ENCODE results near the gene COL24A1. TPM values are rescaled to one million over a fixed set of nuclear protein-coding genes. Genes with fewer than 3 reads are reported as not detected.

Gene COL24A1
- polyA plus RNA-seq, 4 donors = 0.07 to 2.4 (median 0.27) TPM; not detected in 1

GRCh38 chr1:86016076-86016759, 140.4 kb downstream of the COL24A1 start:
- DNase-seq (no peak), FAIRE-seq (no peak)
- WGBS, 3 donors = 72 to 97% (median 82%) methylated on average over 2 of the region's 2 CpGs

DNA sequence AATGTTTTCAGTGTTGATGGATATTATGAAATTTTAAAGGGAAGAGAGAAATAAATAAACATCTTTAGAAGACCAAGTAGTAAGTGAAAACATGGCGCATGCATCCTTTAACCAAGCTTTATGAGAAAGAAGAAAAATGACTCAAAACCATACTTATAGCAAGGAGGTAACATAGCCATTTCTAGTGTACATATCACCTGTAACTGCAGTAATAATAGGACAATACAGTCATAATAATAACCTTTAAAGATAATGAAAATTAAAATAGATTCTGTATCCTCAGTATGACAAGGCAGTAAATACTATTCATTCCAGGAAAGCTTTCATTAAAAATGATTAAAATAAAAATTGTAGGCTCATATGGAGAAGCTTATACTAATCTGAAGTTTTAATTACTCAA, 141.2 kb downstream of the COL24A1 start:
- H3K4me1 ChIP-seq (ENCODE audit: control insufficient read depth in 3 of 3, insufficient read depth in 2 of 3, low read depth in 1 of 3, low read length in 2 of 3) = no peaks in the 10 kb centered on the region
- FAIRE-seq (no peak), DNase-seq (no peak)
- no peaks in the 10 kb centered on the region for H3K27me3 ChIP-seq (ENCODE audit: control insufficient read depth in 3 of 3, insufficient read depth in 3 of 3, low read length in 3 of 3)
- WGBS, 3 donors = 79 to 92% (median 88%) methylated on average over 1 of the region's 1 CpG
- H3K27ac ChIP-seq (ENCODE audit: low read depth in 1 of 3, low read length in 2 of 3) = no peak overlapping the region
- H3K9me3 ChIP-seq (ENCODE audit: control insufficient read depth in 2 of 2, insufficient read depth in 1 of 2, low read depth in 1 of 2, low read length in 1 of 2) = no peaks in the 10 kb centered on the region
- H3K4me3 ChIP-seq (ENCODE audit: low read depth in 1 of 3, low read length in 3 of 3) = no peak overlapping the region
- H3K36me3 ChIP-seq (ENCODE audit: control insufficient read depth in 3 of 3, insufficient read depth in 2 of 3, low read depth in 1 of 3, low read length in 3 of 3) = no peaks in the 10 kb centered on the region

More at GRCh38 chr1:86016076-86016759, 140.4 kb downstream of the COL24A1 start:
- no peaks in the 10 kb centered on the region for H3K9me3 ChIP-seq (ENCODE audit: control insufficient read depth in 2 of 2, insufficient read depth in 1 of 2, low read depth in 1 of 2, low read length in 1 of 2)
- H3K36me3 ChIP-seq (ENCODE audit: control insufficient read depth in 3 of 3, insufficient read depth in 2 of 3, low read depth in 1 of 3, low read length in 3 of 3) = no peaks in the 10 kb centered on the region
- no peak overlapping the region for H3K4me3 ChIP-seq (ENCODE audit: low read depth in 1 of 3, low read length in 3 of 3)
- no peaks in the 10 kb centered on the region for H3K4me1 ChIP-seq (ENCODE audit: control insufficient read depth in 3 of 3, insufficient read depth in 2 of 3, low read depth in 1 of 3, low read length in 2 of 3)
- no peaks in the 10 kb centered on the region for H3K27me3 ChIP-seq (ENCODE audit: control insufficient read depth in 3 of 3, insufficient read depth in 3 of 3, low read length in 3 of 3)
- H3K27ac ChIP-seq (ENCODE audit: low read depth in 1 of 3, low read length in 2 of 3) = no peak overlapping the region

GRCh38 chr1:86000601-86001000, 156.0 kb downstream of the COL24A1 start:
- Histone ChIP-seq H3K4me3 (ENCODE audit: low read depth in 1 of 3, low read length in 3 of 3) (no peak overlapping the region), H3K27me3 (ENCODE audit: control insufficient read depth in 3 of 3, insufficient read depth in 3 of 3, low read length in 3 of 3) (no peaks in the 10 kb centered on the region), H3K27ac (ENCODE audit: low read depth in 1 of 3, low read length in 2 of 3) (no peak overlapping the region), H3K9me3 (ENCODE audit: control insufficient read depth in 2 of 2, insufficient read depth in 1 of 2, low read depth in 1 of 2, low read length in 1 of 2) (no peaks in the 10 kb centered on the region), H3K4me1 (ENCODE audit: control insufficient read depth in 3 of 3, insufficient read depth in 2 of 3, low read depth in 1 of 3, low read length in 2 of 3) (no peaks in the 10 kb centered on the region), H3K36me3 (ENCODE audit: control insufficient read depth in 3 of 3, insufficient read depth in 2 of 3, low read depth in 1 of 3, low read length in 3 of 3) (no peaks in the 10 kb centered on the region)
- WGBS, 3 donors = 62 to 78% (median 65%) methylated on average over 1 of the region's 1 CpG
- no peak for FAIRE-seq
- DNase-seq = no peak

DNA sequence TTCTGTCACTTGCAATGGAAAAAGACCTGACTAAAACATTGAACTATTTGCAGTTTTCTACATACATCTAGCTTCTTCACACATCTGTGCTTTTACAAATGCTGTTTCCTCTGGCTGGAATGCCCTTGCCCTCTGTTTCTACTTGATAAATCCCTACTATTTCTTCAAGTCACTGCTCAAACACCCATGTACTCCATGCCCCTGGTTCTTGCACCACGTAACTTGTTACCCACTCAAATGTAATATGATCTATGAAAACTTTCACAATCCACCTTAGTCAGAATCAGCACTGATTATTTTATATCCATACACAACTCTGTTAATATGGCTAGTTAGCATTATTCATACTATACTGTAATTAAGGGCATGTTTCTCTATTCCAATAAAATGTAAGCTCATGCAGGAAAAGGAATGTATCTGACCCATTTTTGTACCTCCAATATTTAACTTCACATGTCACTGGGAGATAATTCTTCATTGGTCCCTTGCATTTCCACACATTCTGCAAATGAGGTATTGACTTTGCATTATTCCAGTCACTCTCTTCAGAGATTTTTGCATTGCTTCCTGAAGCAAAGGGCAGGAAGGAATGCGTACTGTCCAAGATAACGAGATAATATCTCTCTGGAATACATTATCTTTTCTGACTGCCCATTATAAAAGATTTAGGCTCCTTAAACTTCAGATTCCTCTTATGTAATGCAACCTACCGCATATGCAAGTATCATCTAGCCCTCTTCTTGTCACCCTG, 158.3 kb downstream of the COL24A1 start:
- H3K9me3 ChIP-seq (ENCODE audit: control insufficient read depth in 2 of 2, insufficient read depth in 1 of 2, low read depth in 1 of 2, low read length in 1 of 2) = no peaks in the 10 kb centered on the region
- FAIRE-seq = no peak
- H3K4me3 ChIP-seq (ENCODE audit: low read depth in 1 of 3, low read length in 3 of 3) = no peak overlapping the region
- DNase-seq = no peak
- no peaks in the 10 kb centered on the region for H3K36me3 ChIP-seq (ENCODE audit: control insufficient read depth in 3 of 3, insufficient read depth in 2 of 3, low read depth in 1 of 3, low read length in 3 of 3)
- no peaks in the 10 kb centered on the region for H3K4me1 ChIP-seq (ENCODE audit: control insufficient read depth in 3 of 3, insufficient read depth in 2 of 3, low read depth in 1 of 3, low read length in 2 of 3)
- no peak overlapping the region for H3K27ac ChIP-seq (ENCODE audit: low read depth in 1 of 3, low read length in 2 of 3)
- 56 to 78% (median 67%) methylated on average over 4 of the region's 4 CpGs for whole genome bisulfite sequencing, 3 donors
- no peaks in the 10 kb centered on the region for H3K27me3 ChIP-seq (ENCODE audit: control insufficient read depth in 3 of 3, insufficient read depth in 3 of 3, low read length in 3 of 3)

DNA sequence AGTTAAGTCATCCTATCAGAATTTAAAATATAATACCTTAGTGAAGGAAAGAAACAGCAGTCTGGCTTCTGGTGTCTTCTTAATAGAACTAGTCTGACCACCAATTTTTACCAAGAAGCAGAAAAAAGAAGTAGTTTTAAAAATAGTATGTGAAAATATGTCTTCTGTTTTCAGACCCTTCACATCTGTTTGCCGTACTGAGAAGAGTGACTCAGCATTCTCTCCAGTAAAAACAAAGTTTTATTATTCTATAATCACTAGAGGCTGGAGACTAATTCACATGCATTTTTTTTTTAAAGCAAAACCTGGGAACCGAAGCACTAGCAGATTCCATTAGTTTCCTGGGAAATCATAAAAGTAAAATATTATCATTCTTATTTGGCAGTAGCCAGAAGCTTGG, 163.8 kb downstream of the COL24A1 start:
- DNase-seq = no peak
- no peaks in the 10 kb centered on the region for H3K9me3 ChIP-seq (ENCODE audit: control insufficient read depth in 2 of 2, insufficient read depth in 1 of 2, low read depth in 1 of 2, low read length in 1 of 2)
- H3K4me3 ChIP-seq (ENCODE audit: low read depth in 1 of 3, low read length in 3 of 3) = no peak overlapping the region
- no peak for FAIRE-seq
- H3K27me3 ChIP-seq (ENCODE audit: control insufficient read depth in 3 of 3, insufficient read depth in 3 of 3, low read length in 3 of 3) = no peaks in the 10 kb centered on the region
- no peaks in the 10 kb centered on the region for H3K36me3 ChIP-seq (ENCODE audit: control insufficient read depth in 3 of 3, insufficient read depth in 2 of 3, low read depth in 1 of 3, low read length in 3 of 3)
- H3K27ac ChIP-seq (ENCODE audit: low read depth in 1 of 3, low read length in 2 of 3) = no peak overlapping the region
- 18 to 23% (median 20%) methylated on average over 2 of the region's 2 CpGs for WGBS, 3 donors
- no peaks in the 10 kb centered on the region for H3K4me1 ChIP-seq (ENCODE audit: control insufficient read depth in 3 of 3, insufficient read depth in 2 of 3, low read depth in 1 of 3, low read length in 2 of 3)

GRCh38 chr1:85991261-85991660, 165.3 kb downstream of the COL24A1 start:
- FAIRE-seq = no peak
- Histone ChIP-seq H3K27ac (ENCODE audit: low read depth in 1 of 3, low read length in 2 of 3) (no peak overlapping the region), H3K4me3 (ENCODE audit: low read depth in 1 of 3, low read length in 3 of 3) (no peak overlapping the region), H3K4me1 (ENCODE audit: control insufficient read depth in 3 of 3, insufficient read depth in 2 of 3, low read depth in 1 of 3, low read length in 2 of 3) (no peaks in the 10 kb centered on the region), H3K36me3 (ENCODE audit: control insufficient read depth in 3 of 3, insufficient read depth in 2 of 3, low read depth in 1 of 3, low read length in 3 of 3) (no peaks in the 10 kb centered on the region), H3K9me3 (ENCODE audit: control insufficient read depth in 2 of 2, insufficient read depth in 1 of 2, low read depth in 1 of 2, low read length in 1 of 2) (no peaks in the 10 kb centered on the region), H3K27me3 (ENCODE audit: control insufficient read depth in 3 of 3, insufficient read depth in 3 of 3, low read length in 3 of 3) (no peaks in the 10 kb centered on the region)
- DNase-seq = no peak
- WGBS, 3 donors = 77 to 85% (median 80%) methylated on average over 1 of the region's 1 CpG

DNA sequence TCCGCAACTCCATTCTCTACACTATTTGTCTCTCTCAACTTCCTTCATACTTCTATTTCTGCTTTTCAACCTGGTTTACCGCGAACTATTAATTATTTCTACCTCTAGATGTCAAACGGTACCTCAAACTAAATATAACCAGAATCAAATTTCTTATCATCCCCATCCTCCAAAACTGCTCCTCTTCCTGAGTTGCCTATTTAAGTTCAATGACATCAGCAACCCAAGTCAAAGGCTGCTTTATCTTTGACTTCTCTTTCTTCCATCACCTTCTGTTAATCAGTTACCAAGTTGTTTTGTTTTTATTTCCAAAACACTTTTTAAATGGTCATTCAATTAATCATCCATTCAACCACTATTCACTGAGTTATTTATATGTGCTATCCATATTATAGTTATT, 171.9 kb downstream of the COL24A1 start:
- FAIRE-seq = no peak
- WGBS, 3 donors = 73 to 89% (median 74%) methylated on average over 4 of the region's 4 CpGs
- H3K27me3 ChIP-seq (ENCODE audit: control insufficient read depth in 3 of 3, insufficient read depth in 3 of 3, low read length in 3 of 3) = no peaks in the 10 kb centered on the region
- no peaks in the 10 kb centered on the region for H3K36me3 ChIP-seq (ENCODE audit: control insufficient read depth in 3 of 3, insufficient read depth in 2 of 3, low read depth in 1 of 3, low read length in 3 of 3)
- no peaks in the 10 kb centered on the region for H3K4me1 ChIP-seq (ENCODE audit: control insufficient read depth in 3 of 3, insufficient read depth in 2 of 3, low read depth in 1 of 3, low read length in 2 of 3)
- no peak for DNase-seq
- no peak overlapping the region for H3K27ac ChIP-seq (ENCODE audit: low read depth in 1 of 3, low read length in 2 of 3)
- no peak overlapping the region for H3K4me3 ChIP-seq (ENCODE audit: low read depth in 1 of 3, low read length in 3 of 3)
- H3K9me3 ChIP-seq (ENCODE audit: control insufficient read depth in 2 of 2, insufficient read depth in 1 of 2, low read depth in 1 of 2, low read length in 1 of 2) = no peaks in the 10 kb centered on the region

GRCh38 chr1:85983316-85983715, 173.3 kb downstream of the COL24A1 start:
- Histone ChIP-seq H3K4me1 (ENCODE audit: control insufficient read depth in 3 of 3, insufficient read depth in 2 of 3, low read depth in 1 of 3, low read length in 2 of 3) (no peaks in the 10 kb centered on the region), H3K9me3 (ENCODE audit: control insufficient read depth in 2 of 2, insufficient read depth in 1 of 2, low read depth in 1 of 2, low read length in 1 of 2) (no peaks in the 10 kb centered on the region), H3K27me3 (ENCODE audit: control insufficient read depth in 3 of 3, insufficient read depth in 3 of 3, low read length in 3 of 3) (no peaks in the 10 kb centered on the region), H3K27ac (ENCODE audit: low read depth in 1 of 3, low read length in 2 of 3) (no peak overlapping the region), H3K4me3 (ENCODE audit: low read depth in 1 of 3, low read length in 3 of 3) (no peak overlapping the region), H3K36me3 (ENCODE audit: control insufficient read depth in 3 of 3, insufficient read depth in 2 of 3, low read depth in 1 of 3, low read length in 3 of 3) (no peaks in the 10 kb centered on the region)
- WGBS, 3 donors = 39 to 63% (median 58%) methylated on average over 1 of the region's 1 CpG
- DNase-seq (no peak), FAIRE-seq (no peak)

Measured in small intestine (tissue), 7 donors.